ENCODE data around the gene EVC.

- TF ChIP-seq CTCF (conservative IDR thresholded peaks at IDR 0.05; ENCODE audit: low read depth, low read length) (no peak), EZH2 (IDR thresholded peaks at IDR 0.05; ENCODE audit: borderline replicate concordance, low read depth, low read length, poor library complexity, severe bottlenecking) (no peak)
Measured at GRCh38 chr4:5757091-5757490, 46.1 kb downstream of the EVC start.
